GM21723 (cell line): ENCODE data around the gene CASKIN2.
"Not testable (repeated sequence)": the region's sequence is repeated elsewhere in the genome, so short reads cannot be mapped to it uniquely, and the experiment has no call there.

Experiments
- ATAC-seq: cut with Tn5 transposase; IDR thresholded peaks from one replicate; pipeline ENCODE4 v1.9.1; 2021; ENCODE audit warnings: mild to moderate bottlenecking, moderate library complexity; ENCODE audit not compliant: unreplicated experiment

Gene CASKIN2

DNA sequence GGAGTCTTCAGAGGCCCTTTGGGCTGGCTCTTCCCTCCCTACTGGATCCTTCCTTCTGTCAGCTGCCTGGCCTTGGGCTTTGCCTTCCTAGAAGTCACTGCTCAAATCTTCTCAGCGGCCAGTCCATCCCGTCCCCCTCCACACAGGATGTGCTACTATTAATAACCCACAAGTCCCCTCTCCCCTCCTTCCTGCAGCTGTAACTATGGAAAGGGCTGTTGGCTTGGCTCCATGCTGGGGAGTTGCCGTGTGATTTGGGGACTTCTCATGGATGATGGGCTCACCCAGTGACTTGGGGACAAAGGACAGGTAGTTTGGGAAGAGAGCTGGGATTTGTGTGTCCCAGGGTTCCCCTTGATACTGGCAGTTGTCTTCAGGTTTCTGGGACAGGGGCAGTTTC, 39.5 kb downstream of the CASKIN2 start:
- no peak for ATAC-seq

DNA sequence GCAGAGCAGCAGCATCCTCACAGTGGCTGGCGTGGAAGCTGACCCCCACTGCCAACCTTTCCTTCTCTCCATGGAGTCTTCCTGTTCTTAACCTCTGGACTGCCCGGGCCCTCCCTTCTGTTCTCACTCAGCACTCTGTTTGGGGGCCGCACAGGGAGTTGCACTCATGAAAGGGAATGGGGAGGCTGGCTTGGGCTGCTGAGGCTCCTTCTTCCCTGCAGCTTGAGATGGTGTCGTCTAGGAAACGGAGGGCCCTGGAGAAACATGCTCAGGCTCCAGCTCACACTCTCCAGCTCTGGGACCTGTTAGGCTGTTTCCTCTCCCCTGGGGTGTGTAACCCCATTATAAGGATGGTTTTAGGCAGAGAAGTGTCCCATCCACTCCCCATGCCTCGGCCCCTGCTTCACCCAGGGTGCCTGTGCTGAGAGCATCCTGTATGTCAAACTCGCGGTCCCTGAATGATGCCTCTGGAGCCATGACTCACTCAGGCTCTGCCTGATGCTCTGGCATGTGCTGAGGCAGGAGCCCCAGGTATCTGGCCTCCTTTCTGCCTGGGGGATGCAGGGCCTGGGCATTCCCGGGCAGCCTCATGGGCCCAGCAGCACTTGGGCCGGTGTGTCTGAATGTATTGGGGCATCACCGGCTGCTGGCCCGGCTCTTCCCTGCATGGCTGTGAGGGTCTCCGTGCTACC, 40.0 kb downstream of the CASKIN2 start:
- ATAC-seq, result no peak

DNA sequence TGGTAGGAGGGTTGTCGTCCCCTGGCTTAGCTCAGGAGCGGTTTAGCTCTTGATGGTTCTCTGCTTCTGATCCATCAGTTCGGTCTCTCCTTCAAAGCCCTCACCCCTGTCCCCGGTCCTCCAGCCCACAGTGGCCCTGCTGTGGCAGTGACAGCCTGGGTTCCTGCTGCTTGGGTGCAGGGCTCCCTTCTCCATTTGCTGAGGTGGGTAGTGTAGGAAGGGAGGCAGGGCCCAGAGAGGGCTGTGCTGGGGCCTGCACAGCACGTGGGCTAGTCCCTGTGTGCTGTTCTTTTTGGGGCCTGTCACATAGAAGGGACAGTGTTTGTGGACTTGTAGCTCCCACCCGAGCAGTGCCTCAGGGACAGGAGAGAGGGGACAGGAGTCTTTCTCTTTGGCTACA, 40.6 kb downstream of the CASKIN2 start:
- ATAC-seq, result no peak

DNA sequence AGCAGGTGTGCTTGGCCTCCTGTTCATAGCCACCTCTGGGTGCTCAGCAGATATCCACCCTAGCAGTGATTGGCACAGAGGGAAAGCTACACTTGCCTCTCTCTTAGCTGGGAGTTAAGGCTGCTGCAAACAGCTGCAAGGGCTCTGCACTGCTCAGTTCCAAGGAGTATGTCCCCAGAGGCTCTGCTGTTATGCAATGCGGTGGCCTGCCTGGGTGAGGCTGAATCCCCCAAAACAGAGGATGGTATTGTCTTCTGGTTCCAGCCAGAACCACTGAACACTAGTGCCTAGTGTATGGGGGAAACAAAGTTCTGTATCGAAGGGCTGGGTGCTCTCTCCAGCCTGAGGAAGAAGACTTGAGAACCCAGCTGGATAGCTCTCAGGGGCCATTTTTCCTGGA, 42.1 kb downstream of the CASKIN2 start:
- ATAC-seq, result no peak

DNA sequence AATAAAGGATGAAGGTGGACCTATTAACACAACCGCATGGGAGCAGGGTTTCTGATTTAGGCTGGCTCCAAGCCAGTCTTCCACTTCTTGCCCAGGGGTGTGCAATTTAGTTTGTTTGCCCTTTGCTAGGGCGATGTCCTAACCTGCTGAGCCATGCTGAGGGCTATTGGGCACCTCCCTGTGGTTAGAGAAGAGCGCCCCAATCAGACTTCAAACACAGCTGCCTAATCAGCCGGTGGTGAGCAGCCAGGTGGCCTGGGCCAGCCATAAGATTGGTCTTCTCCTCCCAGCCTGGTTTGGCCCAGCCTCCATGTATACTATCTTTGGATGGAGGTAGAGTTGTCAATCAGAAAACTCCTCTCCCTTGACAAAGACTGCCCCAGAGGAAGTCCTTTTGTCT, 43.2 kb downstream of the CASKIN2 start:
- ATAC-seq, result no peak

DNA sequence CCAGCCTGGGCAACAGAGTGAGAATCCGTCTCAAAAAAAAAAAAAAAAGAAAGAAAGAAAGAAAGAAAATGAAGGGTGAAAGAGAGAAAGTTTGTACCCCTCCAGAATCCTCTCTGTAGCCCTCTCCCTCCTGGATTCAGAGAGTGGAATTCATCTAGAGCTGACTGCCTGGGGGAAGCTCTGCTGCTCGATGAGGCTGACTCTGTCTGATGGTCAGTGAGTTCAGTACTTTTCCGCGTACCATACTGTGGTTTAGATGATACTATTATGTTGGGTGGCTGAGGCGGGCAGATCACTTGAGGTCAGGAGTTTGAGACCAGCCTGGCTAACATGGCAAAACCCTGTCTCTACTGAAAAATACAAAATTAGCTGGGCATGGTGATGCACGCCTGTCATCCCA, 44.1 kb downstream of the CASKIN2 start:
- ATAC-seq, result no peak

DNA sequence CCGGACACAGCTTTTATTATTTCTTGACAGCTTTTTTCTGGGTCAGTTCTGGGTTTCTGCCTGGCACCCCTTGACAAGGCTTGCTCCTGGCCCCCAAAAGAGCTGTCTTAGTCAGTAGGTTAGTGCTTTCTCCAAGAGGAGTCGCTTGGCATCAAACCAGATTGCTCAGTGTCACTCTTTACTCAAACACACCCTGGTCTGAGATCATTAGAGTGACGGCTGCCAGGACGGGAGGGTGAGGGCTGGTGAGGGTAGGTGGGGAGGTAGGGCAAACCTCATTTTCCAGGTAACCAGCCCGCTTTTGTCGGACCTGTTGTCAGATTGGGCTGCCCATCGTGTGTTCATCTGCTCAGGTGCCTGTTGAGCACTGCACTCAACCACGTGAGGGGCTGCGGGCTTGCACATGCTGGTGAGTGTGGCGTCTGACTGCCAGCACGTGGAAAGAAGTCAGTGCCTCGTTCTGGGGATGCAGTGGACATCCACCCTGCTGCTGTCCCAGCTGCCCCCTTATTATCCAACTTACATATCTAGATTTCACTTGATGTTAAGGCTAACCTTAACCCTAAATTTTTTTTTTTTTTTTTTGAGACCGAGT, 46.5 kb downstream of the CASKIN2 start:
- no peak for ATAC-seq

DNA sequence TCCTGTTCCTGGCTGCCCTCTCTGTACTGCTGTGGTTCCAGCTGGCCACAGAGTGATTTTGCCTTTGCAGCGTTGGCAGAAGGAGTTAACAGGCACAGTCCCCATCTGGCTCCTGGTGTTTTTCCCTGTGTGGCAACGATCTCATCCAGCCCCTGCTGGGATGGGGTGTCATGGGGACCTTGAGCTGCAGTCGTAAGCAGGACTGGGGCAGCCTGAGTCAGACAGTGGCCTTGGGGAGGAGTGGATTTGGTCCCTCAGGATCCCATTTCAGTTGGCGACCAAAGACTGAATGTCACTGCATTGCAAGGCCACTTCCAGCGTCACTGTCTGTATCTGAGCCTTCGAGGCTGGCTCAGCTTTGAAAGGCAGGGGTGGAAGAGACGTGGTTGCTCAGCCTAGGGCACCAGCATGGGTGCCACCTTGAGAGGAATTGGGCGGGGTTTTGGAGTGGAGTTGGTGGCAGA, 47.0 kb downstream of the CASKIN2 start:
- ATAC-seq, result no peak

DNA sequence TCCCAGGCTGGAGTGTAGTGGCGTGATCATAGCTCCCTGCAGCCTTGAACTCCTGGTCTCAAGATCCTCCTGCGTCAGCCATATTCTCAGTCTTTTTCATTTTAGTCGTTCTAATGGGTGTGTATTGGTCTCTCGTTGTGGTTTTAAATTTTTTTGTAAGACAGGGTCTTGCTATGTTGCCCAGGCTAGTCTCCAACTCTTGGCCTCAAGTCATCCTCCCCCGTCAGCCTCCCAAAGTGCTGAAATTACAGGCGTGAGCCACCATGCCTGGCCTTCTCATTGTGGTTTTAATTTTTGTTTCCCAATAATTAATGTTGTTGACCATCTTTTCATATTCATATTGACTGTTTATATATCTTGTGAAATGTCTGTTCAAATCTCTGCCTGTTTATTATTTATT, 50.3 kb downstream of the CASKIN2 start:
- ATAC-seq, result no peak

DNA sequence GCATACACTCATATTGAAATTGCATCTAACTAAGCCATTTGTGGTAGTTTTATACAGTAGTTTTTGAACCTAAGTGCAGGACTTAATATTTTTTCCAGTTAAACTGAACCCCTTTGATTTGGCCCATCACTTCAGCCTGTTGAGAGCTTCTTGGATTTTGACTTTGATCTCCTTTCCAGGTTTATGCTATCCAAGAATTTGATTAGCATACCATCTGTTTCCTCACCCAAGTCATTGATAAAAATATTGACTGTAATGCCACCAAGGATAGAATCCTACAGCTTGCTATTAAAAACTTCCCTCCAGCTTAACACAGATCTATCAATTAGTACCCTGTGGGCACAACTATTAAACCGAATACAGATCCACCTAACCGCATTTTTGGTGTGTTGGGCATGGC, 51.7 kb downstream of the CASKIN2 start:
- ATAC-seq, result no peak

DNA sequence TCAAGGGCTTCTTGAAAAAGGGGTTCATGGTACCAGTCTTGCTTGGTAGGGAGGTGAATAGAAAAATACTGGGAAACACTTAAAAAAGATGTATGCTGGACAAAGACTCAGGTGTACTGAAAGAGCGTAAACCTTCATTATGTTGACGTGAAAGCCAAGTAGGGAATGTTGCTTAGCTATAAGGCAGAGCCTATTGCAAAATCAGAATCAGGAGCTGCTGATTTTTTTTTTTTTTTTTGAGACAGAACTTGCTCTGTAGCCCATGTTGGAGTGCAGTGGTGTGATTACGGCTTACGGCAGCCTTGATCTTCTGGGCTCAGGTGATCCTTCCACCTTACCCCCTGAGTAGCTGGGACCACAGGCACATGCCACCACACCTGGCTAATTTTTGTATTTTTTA, 55.0 kb downstream of the CASKIN2 start:
- no peak for ATAC-seq

DNA sequence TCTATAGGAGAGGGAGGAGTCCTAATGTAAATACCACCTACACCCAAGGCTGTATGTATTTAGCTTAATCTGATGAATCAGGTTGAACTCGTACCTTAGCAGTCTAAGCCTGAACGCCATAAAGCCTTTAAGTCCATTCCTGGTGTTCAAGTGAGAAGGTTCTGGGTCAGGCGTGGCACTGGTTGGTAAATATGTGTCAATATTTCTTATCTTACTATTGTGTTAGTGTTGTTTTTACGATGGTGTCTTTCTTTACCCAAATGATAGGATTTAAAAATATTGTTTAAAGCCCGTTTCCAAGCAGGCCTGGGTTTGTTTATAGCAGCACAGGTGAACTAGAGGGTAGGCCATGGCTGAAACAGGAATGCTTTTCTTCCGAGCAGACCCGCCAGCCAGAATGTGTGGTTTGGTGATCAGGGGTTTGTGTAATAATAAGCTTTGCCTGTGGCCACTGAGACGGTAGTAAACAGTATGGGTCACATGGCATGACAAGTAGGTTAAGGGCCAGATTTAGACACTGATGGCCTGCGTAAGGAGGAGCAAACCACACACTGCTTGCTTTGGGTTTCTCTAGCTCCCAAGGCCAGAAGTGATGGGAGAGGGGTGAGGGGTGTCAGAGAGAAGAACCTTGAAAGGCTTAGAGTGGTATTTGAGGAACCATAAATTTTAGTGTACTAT, 55.6 kb downstream of the CASKIN2 start:
- ATAC-seq, result no peak

DNA sequence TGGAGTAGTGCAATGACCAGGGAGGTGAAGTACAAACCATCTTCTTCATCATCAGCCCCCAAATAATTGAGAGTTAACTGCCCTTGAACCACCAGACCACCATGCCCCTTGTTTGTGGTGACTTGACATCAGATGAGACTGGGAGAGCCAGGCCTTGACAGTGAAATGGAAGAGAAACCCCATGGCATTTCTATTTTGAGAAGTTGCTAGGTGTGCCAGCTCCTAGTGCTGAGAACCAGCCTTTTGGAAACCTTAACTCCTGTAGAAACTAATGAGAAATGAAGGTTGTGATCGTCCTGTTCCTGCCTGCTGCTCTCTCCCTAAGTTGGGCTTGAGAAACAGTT, 56.1 kb downstream of the CASKIN2 start:
- no peak for ATAC-seq

DNA sequence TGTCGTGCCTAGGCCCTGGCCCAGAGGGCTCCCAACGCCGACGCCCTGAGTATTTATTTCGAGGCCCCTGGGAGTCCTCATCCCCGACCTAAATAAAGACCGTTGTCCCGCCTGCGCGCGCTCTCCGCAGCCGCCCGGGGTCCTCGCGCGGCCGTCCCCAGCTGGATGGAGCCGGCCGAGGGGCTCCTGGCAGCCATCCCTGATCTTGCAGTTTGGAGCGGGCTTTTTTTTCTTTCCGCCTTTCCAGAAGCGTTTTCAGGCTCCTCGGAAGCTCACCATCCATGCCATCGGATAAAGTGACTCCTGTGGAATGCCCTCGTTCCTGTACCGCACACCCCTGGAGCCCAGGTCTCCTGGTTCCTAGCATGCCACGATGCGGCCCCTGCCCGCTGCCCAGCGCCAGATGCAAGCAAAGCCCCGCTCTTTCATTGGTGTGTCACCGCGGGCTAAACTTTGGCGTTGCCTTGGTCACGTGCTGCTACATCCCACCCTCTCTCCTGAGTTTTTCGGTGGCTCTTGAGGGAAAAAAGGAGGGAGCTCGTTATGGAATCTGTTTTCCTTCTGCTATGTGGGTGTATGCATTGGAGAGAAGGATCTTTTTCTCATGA, 58.2 kb downstream of the CASKIN2 start:
- ATAC-seq, result no peak

DNA sequence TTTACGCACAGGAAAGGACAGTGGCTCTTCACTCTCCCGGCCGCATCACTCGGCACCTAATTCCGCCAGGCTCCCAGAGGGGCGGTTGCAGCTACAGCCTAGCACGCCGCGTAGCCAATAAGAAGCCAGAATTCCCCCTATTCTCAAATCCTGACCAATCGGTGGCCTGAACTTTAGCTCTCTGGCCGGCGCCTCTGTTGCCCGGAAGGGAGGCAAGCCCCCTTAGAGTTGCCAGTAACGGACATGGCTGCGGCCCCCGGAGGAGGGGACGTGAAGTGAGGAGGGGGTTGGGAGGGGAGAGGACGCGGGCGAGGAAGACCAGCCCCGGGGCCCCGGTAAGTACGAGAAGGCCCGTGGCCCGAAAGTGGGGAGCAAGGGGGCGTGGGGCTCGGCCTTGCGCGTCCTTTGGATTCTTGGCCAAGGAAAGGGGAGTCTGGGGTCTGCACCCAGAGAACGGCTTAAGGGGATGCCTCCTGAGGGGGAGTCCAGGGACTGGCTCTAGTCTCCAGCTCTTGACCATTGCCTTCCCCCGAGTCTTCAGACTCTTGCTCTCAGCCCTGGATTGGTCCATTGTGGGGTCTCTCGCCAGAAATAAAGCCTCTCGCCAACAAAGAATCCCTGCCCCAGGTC, 58.8 kb downstream of the CASKIN2 start, which contains the start of gene TMEM94:
TSS of gene TMEM94 (plus strand) at position 219 of the 630 bp plus-strand sequence. CDS start 15,271 bp downstream, outside the sequence.
- ATAC-seq, result peak; percentile 92

DNA sequence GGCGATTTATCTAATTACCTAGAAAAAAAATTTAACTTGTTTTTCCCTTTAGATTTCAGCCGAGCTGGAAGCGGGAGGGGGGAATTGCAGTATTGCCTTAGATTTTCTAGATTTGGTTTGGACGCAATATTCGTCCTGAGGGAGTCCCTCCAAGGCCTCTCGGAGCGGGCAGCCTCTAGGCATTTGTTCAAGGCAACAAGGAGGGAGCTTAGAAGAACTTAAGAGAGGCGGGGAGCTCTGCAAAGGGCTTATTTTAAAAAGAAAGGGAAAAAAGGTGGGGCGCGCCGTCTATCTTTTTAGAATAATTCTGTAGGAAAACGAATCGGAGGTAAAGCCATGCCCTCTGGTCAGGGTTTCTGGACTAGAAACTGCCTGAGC, 59.3 kb downstream of the CASKIN2 start:
- ATAC-seq, result peak; percentile 7

DNA sequence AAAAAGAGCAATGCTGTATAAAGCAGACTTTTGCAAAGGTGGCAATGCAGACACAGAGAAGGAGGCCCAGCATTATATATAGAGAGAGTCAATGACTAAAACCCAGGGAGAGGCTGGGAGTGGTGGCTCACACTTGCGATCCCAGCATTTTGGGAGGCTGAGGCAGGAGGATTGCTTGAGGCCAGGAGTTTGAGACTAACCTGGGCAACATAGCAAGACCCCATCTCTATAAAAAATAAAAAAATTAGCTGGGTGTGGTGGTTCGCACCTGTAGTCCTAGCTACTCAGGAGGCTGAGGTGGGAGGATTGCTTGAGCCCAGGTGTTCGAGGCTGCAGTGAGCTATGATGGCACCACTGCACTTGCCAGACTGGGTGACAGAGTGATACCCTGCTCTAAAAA, 60.7 kb downstream of the CASKIN2 start:
- ATAC-seq, result not testable (repeated sequence)

DNA sequence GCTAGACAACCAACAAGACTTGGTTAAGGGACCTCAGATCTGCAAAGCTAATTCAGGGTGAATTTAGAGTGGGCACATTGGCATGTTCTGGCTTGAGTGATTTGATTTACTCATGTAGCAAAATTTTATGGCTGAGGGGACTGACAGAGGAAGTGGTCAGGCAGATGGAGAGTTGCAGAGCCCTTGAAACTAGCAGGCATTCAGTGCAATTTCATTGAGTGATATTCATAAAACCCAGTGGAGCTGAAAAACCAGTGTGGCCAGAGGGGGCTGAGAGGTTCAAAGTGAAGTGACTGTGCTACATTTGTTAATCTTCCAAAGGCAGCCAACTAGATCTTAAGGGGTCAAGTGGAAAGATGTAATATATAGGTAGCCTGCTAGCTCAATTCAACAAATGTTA, 61.1 kb downstream of the CASKIN2 start:
- ATAC-seq, result no peak

DNA sequence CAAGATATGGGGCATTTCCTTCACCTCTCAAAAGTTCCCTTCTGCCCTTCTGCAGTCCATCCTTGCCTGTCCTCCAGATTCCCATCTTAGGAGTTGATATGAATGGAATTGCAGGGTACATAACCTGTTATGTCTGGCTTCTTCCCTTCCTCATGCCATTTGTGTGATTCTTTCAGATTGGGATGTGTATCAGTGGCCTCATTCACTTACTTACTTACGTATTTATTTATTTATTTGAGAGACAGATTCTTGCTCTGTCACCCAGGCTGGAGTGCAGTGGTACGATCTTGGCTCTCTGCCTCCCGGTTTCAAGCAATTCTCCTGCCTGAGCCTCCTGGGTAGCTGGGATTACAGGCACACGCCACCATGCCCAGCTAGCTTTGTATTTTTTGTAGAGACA, 65.1 kb downstream of the CASKIN2 start:
- ATAC-seq, result no peak
